Right lung (tissue), 10 donors: ENCODE data around the gene SCG5. TPM values are rescaled to one million over a fixed set of nuclear protein-coding genes. Genes with fewer than 3 reads are reported as not detected.
"Not testable (repeated sequence)": the region's sequence is repeated elsewhere in the genome, so short reads cannot be mapped to it uniquely, and the experiment has no call there.

Experiments
- DNase-seq, 2 donors: peaks; one replicate each; pipeline ENCODE4 v3.0.0-alpha.2; 2013
- long read RNA-seq, 8 donors: transcript quantifications; one replicate each; lab custom pipeline, GENCODE V29; 2026
- polyA plus RNA-seq, 5 donors: library from polyadenylated mRNA; unstranded; fragments of 120-200 nt; gene quantifications; one replicate each; pipeline versions ENCODE4 v1.2.1 to v1.2.3, GENCODE V29; 2013; ENCODE audit warnings: inconsistent platforms in 1 of 5, low replicate concordance in 1 of 5; ENCODE audit not compliant: insufficient read length in 5 of 5, insufficient read depth in 1 of 5

Gene SCG5
- 10 to 100 TPM in 1 of 5 donors, 1 to 10 TPM in 4; 5.9 to 12.9 (median 7.4) TPM for polyA plus RNA-seq
- long read RNA-seq, donor 1, partial matches to known transcripts, result 0 of 2 reads
- long read RNA-seq, donor 1, other reads (novel, unspliced or antisense), result 0 of 2 reads
- long read RNA-seq, donor 2, partial matches to known transcripts, result 0 of 3 reads
- long read RNA-seq, donor 2, other reads (novel, unspliced or antisense), result 0 of 3 reads
- long read RNA-seq, donor 3, partial matches to known transcripts, result 0 of 1 reads
- long read RNA-seq, donor 3, other reads (novel, unspliced or antisense), result 0 of 1 reads
- long read RNA-seq, donor 4, partial matches to known transcripts, result 0 of 5 reads
- long read RNA-seq, donor 4, other reads (novel, unspliced or antisense), result 0 of 5 reads
- long read RNA-seq, donor 5, partial matches to known transcripts, result 0 of 2 reads
- long read RNA-seq, donor 5, other reads (novel, unspliced or antisense), result 0 of 2 reads
- long read RNA-seq, donor 6, partial matches to known transcripts, result 0 of 5 reads
- long read RNA-seq, donor 6, other reads (novel, unspliced or antisense), result 0 of 5 reads
- long read RNA-seq, donor 7, partial matches to known transcripts, result 0 of 5 reads
- long read RNA-seq, donor 7, other reads (novel, unspliced or antisense), result 0 of 5 reads
- long read RNA-seq, donor 8, partial matches to known transcripts, result 0 of 1 reads
- long read RNA-seq, donor 8, other reads (novel, unspliced or antisense), result 0 of 1 reads

GRCh38 chr15:32641517-32642059, at the start of gene SCG5:
TSS of gene SCG5 (plus strand) at chr15:32641710. CDS start at chr15:32643593, 1,883 bp downstream.
- peak; percentile 24 to 29 for DNase-seq

GRCh38 chr15:32593151-32593550, 48.4 kb upstream of the SCG5 start, which contains the start of gene GOLGA8N:
TSS of gene GOLGA8N (plus strand) at chr15:32593456.
- not testable (repeated sequence) for DNase-seq

GRCh38 chr15:32609518-32609917, 32.0 kb upstream of the SCG5 start:
- not testable (repeated sequence) for DNase-seq

- not testable (repeated sequence) for DNase-seq
Measured at GRCh38 chr15:32610719-32611118, 30.8 kb upstream of the SCG5 start.

GRCh38 chr15:32614712-32615050, 26.8 kb upstream of the SCG5 start:
- DNase-seq, result not testable (repeated sequence)

- peak; percentile 90 to 93 for DNase-seq
Measured at GRCh38 chr15:32615051-32615870, 26.2 kb upstream of the SCG5 start, which contains the start of gene ARHGAP11A. TSS of gene ARHGAP11A (plus strand) at chr15:32615504. CDS start at chr15:32616212, 708 bp downstream.

GRCh38 chr15:32615871-32616426, 25.6 kb upstream of the SCG5 start:
- peak in 1 of 2 donors; percentile 4 for DNase-seq

- no peak for DNase-seq
Measured at GRCh38 chr15:32636410-32636809, 5.1 kb upstream of the SCG5 start.

GRCh38 chr15:32636908-32637567, 4.5 kb upstream of the SCG5 start:
- no peak for DNase-seq

GRCh38 chr15:32637704-32638103, 3.8 kb upstream of the SCG5 start:
- no peak for DNase-seq

- DNase-seq, result no peak
Measured at GRCh38 chr15:32642667-32643435, 1.3 kb downstream of the SCG5 start.

GRCh38 chr15:32643907-32644445, 2.5 kb downstream of the SCG5 start:
- DNase-seq, result no peak

GRCh38 chr15:32646291-32646690, 4.8 kb downstream of the SCG5 start:
- DNase-seq, result no peak

- no peak for DNase-seq
Measured at GRCh38 chr15:32649342-32649741, 7.8 kb downstream of the SCG5 start.

- peak in 1 of 2 donors; percentile 16 for DNase-seq
Measured at GRCh38 chr15:32651229-32651837, 9.8 kb downstream of the SCG5 start.

- no peak for DNase-seq
Measured at GRCh38 chr15:32652178-32652577, 10.7 kb downstream of the SCG5 start.

GRCh38 chr15:32656091-32656490, 14.6 kb downstream of the SCG5 start:
- no peak for DNase-seq

GRCh38 chr15:32656496-32656895, 15.0 kb downstream of the SCG5 start:
- DNase-seq, result no peak
